Adipocyte (in vitro differentiated cells): ENCODE results near the gene DAGLA.

ENCODE experiments used
- DNase-seq: peaks from one replicate; pipeline ENCODE4 v3.0.0-alpha.2; 2015; ENCODE audit warnings: low read depth
- H3K27me3 ChIP-seq: replicated peaks from 2 replicates; pipeline ENCODE4 v1.7.0; 2013; ENCODE audit warnings: mild to moderate bottlenecking, low read length, moderate library complexity; ENCODE audit not compliant: control insufficient read depth, insufficient read depth
- H3K36me3 ChIP-seq: 2 replicates; pipeline ENCODE4 v1.7.0; 2013; ENCODE audit warnings: low read length, mild to moderate bottlenecking, moderate library complexity; ENCODE audit not compliant: control insufficient read depth, insufficient read depth, severe bottlenecking
- H3K4me1 ChIP-seq: 2 replicates; pipeline ENCODE4 v1.7.0; 2013; ENCODE audit warnings: mild to moderate bottlenecking, low read length, moderate library complexity; ENCODE audit not compliant: control insufficient read depth, insufficient read depth
- H3K4me3 ChIP-seq: 2 replicates; pipeline ENCODE4 v1.7.0; 2013; ENCODE audit warnings: mild to moderate bottlenecking, low read length, moderate library complexity
- H3K9ac ChIP-seq: 2 replicates; pipeline ENCODE4 v1.7.0; 2013; ENCODE audit warnings: mild to moderate bottlenecking, low read length, moderate library complexity
- H3K9me3 ChIP-seq: 2 replicates; pipeline ENCODE4 v1.7.0; 2013; ENCODE audit warnings: mild to moderate bottlenecking, low read length, moderate library complexity; ENCODE audit not compliant: control insufficient read depth

The DAGLA gene

GRCh38 chr11:61735391-61735790 lies 55.2 kb downstream of the DAGLA start:
- Histone ChIP-seq H3K36me3 (peaks cover 8% of the 10 kb centered on the region), H3K27me3 (no peaks in the 10 kb centered on the region), H3K4me1 (peaks cover 28% of the 10 kb centered on the region), H3K4me3 (no peak overlapping the region), H3K9me3 (no peaks in the 10 kb centered on the region), H3K9ac (no peak overlapping the region)
- no peak for DNase-seq

DNA sequence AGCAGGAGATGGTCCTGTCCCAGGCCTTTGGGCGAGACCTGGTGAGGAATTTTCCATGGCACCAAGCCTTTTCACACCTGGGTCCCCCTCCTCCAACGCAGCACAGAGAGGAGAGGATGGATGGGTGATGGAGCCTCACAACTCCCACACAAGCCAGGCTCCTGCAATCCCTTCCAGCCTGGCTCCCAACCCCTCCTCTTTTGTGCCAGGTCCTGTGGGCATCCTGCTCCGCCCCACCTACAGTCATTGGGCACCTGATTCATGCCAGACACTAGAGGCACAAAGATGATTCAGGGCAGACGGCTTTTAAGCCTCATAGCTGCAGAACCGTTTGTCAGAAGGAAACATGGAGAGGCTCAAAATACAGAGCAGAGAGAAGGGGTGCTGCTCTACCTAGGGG lies 56.1 kb downstream of the DAGLA start:
- Histone ChIP-seq H3K9ac (no peak overlapping the region), H3K4me1 (peaks cover 29% of the 10 kb centered on the region), H3K9me3 (no peaks in the 10 kb centered on the region), H3K4me3 (no peak overlapping the region), H3K36me3 (peaks cover 8% of the 10 kb centered on the region), H3K27me3 (no peaks in the 10 kb centered on the region)
- DNase-seq: no peak

DNA sequence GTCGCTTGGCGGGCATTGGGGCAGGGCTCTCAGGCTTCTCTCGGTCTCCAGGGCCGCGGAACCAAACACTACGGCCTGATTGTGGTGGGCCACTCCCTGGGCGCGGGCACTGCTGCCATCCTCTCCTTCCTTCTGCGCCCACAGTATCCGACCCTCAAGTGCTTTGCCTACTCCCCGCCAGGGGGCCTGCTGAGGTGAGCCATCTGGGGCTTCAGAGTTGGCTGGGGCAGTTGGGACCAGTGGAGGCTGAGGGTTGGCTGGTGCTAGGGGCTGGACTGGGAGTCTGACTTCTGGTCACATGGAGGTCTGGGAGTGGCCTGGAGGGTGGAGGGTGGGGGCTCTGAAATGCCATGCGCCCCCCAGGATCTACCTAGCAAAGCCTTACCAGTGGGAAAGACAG lies 56.9 kb downstream of the DAGLA start:
- peaks cover 8% of the 10 kb centered on the region for H3K36me3 ChIP-seq
- H3K4me1 ChIP-seq: peaks cover 22% of the 10 kb centered on the region
- DNase-seq: no peak
- H3K4me3 ChIP-seq: no peak overlapping the region
- no peaks in the 10 kb centered on the region for H3K9me3 ChIP-seq
- H3K9ac ChIP-seq: no peak overlapping the region
- no peaks in the 10 kb centered on the region for H3K27me3 ChIP-seq

- no peak overlapping the region for H3K4me3 ChIP-seq
- no peaks in the 10 kb centered on the region for H3K27me3 ChIP-seq
- peaks cover 8% of the 10 kb centered on the region for H3K36me3 ChIP-seq
- H3K4me1 ChIP-seq: peaks cover 15% of the 10 kb centered on the region
- H3K9ac ChIP-seq: no peak overlapping the region
- DNase-seq: no peak
- H3K9me3 ChIP-seq: no peaks in the 10 kb centered on the region
Observed at GRCh38 chr11:61737636-61738386, 57.6 kb downstream of the DAGLA start.

DNA sequence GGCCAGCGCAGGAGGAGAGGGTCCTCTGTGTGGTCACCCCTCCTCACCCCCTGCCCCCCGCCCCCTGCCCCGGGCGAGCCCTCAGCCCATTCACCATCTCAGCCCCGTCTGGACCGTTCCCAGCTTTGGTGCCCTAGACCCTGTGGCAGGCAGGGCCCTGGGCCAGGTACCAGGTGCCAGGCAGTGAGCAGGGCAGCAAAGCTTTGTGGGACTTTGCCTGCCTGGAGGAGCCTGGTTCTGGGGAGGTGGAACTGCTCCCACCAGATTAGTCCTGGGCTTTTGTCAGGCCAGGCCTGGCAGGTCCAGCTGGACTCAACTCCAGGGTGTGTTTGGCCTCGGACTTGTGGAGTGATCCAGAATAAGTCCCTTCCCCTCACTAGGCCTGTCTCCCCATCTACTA lies 58.6 kb downstream of the DAGLA start:
- Histone ChIP-seq H3K36me3 (peaks cover 8% of the 10 kb centered on the region), H3K9me3 (no peaks in the 10 kb centered on the region), H3K4me3 (no peak overlapping the region), H3K4me1 (peaks cover 10% of the 10 kb centered on the region), H3K9ac (no peak overlapping the region), H3K27me3 (no peaks in the 10 kb centered on the region)
- no peak for DNase-seq

- DNase-seq: no peak
Observed at GRCh38 chr11:61739413-61739812, 59.2 kb downstream of the DAGLA start.

DNA sequence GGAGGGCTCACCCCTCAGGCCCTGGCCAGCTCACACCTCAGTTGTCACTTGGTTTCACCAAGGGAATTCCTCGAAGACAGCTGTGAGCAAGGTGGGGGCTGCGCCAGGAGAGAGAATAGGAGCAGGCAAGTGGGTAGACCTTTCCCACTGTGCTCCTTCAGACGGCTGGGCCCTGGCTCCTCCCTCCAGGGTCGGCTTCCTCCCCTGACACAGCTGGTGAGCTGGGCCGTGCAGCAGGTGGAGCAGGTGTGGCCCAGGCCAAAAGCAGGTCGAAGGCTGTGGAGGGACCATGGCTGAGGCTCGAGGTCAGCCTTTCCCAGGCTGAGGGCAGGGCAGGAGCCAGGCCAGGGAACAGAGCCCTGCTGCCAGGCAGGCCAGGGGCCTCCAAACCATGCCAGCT lies 59.8 kb downstream of the DAGLA start:
- DNase-seq: no peak
- Histone ChIP-seq H3K9ac (no peak overlapping the region), H3K36me3 (peaks cover 8% of the 10 kb centered on the region)

More at GRCh38 chr11:61739413-61739812, 59.2 kb downstream of the DAGLA start:
- Histone ChIP-seq H3K27me3 (no peaks in the 10 kb centered on the region), H3K9me3 (no peaks in the 10 kb centered on the region), H3K4me1 (peaks cover 10% of the 10 kb centered on the region), H3K9ac (no peak overlapping the region), H3K36me3 (peaks cover 8% of the 10 kb centered on the region), H3K4me3 (no peak overlapping the region)

GRCh38 chr11:61742391-61742790 lies 62.2 kb downstream of the DAGLA start:
- no peaks in the 10 kb centered on the region for H3K27me3 ChIP-seq
- H3K36me3 ChIP-seq: peaks cover 2% of the 10 kb centered on the region
- no peaks in the 10 kb centered on the region for H3K9me3 ChIP-seq
- H3K9ac ChIP-seq: no peak overlapping the region
- H3K4me3 ChIP-seq: no peak overlapping the region
- DNase-seq: no peak
- H3K4me1 ChIP-seq: peaks cover 10% of the 10 kb centered on the region

More for the DNA sequence above, 59.8 kb downstream of the DAGLA start:
- no peaks in the 10 kb centered on the region for H3K9me3 ChIP-seq
- peaks cover 10% of the 10 kb centered on the region for H3K4me1 ChIP-seq
- H3K4me3 ChIP-seq: no peak overlapping the region
- no peaks in the 10 kb centered on the region for H3K27me3 ChIP-seq

- no peak overlapping the region for H3K4me3 ChIP-seq
- H3K27me3 ChIP-seq: peaks cover 3% of the 10 kb centered on the region
- peaks cover 10% of the 10 kb centered on the region for H3K4me1 ChIP-seq
- no peak overlapping the region for H3K9ac ChIP-seq
- no peaks in the 10 kb centered on the region for H3K9me3 ChIP-seq
- no peak for DNase-seq
- H3K36me3 ChIP-seq: no peaks in the 10 kb centered on the region
Observed at GRCh38 chr11:61743486-61744095, 63.4 kb downstream of the DAGLA start.

GRCh38 chr11:61744181-61744580 lies 64.0 kb downstream of the DAGLA start:
- Histone ChIP-seq H3K4me3 (no peak overlapping the region), H3K27me3 (peaks cover 6% of the 10 kb centered on the region), H3K4me1 (peaks cover 10% of the 10 kb centered on the region), H3K9me3 (no peaks in the 10 kb centered on the region), H3K36me3 (no peaks in the 10 kb centered on the region), H3K9ac (no peak overlapping the region)
- no peak for DNase-seq

GRCh38 chr11:61744609-61745156 lies 64.5 kb downstream of the DAGLA start:
- Histone ChIP-seq H3K4me1 (peaks cover 9% of the 10 kb centered on the region), H3K9me3 (no peaks in the 10 kb centered on the region), H3K36me3 (no peaks in the 10 kb centered on the region), H3K27me3 (peaks cover 6% of the 10 kb centered on the region), H3K9ac (no peak overlapping the region), H3K4me3 (no peak overlapping the region)
- no peak for DNase-seq
